ENCODE results near the gene ARID1B.

Gene ARID1B

DNA sequence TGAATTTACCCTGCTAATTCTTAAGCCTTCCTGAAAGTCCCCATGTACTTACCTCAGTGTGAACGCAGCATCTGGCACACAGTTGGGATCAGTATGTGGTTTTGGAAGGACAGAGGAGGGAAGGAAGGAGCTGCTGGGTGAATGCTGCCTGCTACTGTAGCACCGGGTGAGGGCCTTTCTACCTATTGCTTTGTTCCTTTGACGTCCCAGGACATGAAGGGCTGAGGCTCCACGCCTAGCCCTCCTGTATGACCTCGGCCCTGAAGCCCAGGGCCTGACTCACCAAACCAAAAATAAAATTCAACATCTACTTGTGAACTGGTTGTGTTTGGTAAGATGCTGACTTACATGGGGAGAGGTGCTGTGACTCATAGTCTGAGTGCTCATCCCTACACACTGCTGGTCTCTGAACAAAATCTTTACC, 51.1 kb downstream of the ARID1B start:
- DNase-seq: no peak

DNA sequence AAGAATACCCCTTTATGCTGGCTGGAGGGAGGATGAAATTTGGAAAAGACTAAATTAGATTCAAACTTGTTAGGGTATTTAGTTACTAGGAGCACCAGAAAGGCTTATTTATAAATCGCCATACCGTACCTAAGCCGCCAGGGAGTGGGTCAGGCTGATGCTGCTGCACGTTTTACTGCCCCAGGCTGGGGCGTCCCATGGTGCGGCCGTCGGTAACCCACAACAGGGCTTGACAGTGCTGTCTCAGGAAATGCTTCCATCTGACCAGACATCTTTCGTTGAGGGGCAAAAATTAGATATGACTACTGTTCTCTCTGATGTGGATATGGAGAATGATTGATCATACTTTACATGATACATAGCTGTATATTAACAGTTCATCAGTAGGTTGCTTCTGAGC, 52.9 kb downstream of the ARID1B start:
- no peak for DNase-seq

DNA sequence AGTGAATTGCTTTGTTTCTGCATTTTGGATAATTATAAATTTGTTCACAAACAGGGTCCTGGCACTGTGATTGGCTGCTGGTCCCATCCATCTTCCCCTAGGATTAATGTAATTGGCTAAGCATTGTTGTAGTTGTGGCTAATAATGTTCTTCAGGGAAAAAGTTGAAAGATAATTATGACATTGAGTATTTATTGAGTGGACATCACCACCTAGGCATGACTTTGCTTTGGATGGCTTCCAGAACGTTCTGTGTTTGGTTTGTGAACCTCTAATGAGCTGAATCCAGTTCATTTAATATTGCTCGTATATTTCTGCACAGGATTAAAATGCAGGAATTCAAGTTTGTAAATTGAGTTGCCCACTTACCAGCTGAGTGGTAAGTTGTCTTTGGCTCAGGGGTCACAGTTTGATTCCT, 55.1 kb downstream of the ARID1B start:
- DNase-seq: no peak

DNA sequence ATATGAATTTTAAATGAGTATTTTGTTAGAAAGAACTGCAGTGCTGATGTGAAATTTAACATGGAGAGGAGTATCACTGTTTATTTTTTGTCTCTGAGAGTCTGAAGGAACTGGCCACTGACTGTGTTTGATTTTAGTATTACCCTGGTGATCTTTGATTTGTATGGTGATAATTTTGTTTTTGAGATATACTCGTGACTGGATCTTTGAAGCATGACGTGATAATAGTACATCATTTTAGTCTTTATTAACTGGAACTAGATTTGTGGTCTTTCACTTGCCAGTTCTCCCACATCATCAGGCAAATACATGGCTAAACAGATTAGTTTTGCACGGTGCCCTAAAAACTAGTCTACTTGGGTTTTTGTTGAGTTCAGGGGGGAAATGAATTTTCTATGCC, 55.5 kb downstream of the ARID1B start:
- no peak for DNase-seq

DNA sequence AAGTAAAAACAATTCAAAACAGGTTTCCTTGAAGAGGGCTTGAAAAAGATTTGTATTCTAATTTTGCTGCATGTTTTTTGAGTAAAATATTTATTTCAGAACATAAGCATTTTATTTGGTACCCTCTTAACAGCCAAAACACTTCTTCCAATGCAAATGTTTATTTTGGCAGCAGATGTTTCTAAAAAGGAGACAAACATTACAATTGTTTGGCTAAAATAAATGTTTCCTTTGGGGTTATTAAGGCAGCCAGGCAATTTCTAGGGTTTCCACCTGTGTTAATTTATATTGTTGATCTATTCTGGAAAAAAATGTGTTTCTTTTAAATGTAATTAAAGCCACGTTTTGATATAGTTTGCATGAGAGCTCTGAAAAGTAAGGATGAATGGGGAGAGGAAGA, 56.6 kb downstream of the ARID1B start:
- DNase-seq: no peak

DNA sequence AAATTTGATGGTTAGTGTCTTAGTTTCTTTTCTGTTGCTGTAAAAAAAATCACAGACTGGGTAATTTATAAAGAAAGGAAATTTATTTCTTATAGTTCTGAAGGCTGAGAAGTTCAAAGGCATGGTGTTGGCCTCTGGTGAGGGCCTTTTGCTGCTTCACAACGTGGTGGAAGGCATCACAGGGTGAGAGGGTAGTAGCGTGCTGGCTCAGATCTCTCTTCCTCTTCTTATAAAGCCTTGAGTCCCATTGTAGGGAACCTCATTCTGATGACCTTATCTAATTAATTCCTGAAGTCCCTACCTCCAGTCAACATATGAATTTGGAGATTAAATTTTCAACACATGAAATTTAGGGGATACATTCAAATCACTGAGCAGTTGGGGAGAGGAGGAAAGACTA, 62.0 kb downstream of the ARID1B start:
- no peak for DNase-seq

DNA sequence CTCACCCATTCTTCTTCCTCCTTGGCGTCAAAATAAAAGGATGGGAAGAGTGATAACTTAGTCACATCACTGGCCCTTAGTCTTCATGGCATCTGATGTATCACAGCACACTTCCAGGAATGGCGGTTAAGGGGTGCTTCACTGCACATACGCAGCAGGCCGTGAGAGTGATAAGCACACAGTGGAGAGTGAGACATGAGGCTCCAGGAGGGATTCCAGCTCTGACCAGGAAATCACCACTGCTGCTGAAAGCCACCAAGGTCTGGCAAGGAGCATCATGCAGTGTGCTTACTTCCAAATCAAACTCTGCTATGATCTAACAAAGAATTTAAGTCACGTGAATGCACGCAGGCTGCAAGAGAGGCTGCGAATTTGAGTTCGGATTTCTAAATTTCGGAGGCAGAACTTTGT, 62.4 kb downstream of the ARID1B start:
- no peak for DNase-seq

DNA sequence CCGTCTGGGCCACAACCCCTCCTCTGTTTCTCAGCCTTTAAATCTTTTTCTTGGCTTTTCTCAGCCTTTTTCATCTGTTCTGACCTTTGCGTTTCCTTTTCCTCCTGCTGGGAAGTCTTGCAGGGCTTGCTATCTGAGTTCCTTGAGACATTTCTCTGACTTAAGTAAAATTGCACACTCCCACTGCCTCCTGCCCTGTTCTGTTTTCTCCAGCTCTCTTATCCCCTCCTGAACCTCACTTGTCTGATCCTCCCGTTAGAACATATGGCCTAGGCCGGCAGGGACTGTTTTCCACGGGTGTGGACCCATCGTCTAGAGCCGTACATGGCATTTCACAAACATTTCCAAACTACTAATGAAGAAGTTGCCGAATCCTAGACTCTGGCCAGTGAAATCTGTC, 63.0 kb downstream of the ARID1B start:
- no peak for DNase-seq

DNA sequence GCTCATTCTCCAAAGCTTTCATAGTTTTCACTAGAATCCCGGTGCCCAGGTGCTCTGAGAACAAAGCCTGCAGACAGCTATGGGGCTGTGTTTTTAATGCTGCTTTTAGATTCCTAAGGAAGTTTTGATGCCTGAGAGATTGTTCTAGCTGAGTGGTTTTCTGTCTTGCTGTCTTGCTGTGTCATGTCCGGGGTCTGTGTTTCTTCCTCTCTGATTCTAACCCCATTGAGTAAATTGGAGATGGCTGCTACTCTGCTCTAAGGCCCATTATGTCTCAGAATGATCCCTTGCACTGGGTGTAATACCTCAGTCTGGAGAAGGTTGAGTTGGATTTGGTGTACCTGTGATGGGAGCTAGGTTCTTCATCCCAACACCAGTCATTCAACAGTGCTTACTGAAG, 63.4 kb downstream of the ARID1B start:
- DNase-seq: no peak

DNA sequence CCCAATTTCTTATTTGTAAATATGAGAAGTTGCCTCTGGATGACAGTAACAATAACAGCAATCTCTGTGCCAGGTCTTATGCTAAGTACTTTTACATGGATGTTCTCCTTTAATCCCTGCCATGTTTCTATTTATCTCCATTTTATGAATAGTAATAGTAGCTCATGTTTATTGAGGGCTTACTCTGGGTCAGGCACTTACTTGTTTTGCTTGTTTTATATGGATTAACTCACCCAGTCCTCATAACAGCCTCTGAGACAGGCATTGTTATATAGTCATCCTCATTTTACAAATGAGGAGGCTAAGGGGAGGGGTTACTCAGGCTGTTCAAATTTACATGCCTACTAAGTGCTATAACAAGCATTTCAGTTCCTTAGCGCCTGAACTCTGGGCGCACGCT, 64.3 kb downstream of the ARID1B start:
- DNase-seq: no peak

DNA sequence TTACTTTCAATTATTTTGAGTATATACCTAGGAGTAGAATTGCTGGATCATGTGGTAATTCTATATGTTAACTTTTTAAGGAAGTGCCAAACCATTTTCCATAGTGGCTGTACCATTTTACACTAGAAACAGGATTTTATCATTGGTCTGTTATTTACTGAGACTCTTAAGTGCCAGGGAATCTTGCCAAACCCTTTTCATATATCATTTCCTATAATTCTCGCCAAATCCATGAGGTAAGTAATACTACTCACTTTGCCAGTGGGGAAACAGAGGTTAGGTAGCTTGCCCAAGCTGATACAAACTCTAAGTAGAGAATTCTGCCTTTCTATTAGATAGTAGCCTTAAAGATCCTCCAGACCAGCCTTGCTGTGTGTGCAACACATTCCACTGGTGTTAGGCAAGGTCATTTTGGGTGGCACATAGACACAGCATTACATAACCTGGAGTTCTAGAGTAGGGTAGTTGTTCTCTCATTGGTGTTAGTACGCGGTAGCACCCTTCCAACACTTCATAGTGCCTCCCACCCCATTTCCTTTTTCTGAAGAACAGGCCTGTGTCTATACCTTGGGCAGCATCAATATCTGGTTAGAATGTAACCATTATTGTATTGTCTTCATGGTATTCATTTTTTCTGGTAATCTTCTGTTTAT, 65.5 kb downstream of the ARID1B start:
- no peak for DNase-seq

DNA sequence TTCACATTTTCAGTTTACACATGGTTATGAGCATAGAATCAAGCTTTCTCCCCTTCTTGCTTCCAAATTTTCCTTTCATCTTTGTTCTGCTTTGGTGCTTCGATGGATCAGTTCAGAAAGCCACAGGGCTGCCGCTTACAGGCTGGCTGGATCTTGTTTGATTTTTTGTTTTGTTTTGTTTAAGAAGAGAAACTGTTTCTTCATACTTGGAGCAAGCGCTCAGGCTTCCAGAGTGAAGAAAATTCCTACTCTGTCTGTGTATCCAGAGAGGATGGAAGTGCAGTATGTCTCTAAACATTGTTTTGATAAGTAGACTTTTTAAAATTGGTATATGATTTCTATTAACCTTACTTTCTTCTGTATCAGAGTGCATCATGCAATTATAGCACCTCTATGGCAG, 66.9 kb downstream of the ARID1B start:
- no peak for DNase-seq

DNA sequence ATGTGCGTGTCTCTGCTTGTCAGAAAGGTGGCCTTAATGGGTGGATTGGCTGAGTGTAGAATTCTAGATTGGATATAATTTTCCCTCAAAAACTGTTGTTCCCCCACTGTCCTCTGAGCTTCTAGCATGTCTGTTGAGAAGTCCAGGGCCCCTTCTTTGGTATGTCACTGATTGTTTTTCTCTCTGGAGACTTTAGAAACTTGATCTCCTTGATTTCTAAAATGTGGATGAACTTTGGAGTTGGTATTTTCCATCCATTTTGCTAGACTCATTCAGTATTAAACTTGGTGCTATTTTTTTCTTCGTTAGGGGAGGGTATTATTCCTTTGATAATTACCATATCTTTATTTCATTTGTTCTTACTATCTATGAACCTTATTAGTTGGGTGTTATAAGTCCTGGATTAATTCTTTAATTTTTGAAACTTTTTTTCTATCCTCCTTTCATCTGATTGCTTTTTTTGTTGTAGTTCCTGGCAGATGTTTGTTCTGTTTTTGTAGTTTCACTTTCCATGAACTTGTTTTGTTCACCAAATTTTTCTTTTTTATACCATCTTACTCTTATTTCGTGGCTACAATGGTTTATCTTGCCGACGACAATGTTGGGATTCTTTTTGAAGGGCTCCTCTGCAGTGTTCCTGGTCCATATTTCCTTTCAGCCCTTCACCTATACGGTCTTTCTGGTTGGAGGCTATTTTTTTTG, 68.4 kb downstream of the ARID1B start:
- no peak for DNase-seq

DNA sequence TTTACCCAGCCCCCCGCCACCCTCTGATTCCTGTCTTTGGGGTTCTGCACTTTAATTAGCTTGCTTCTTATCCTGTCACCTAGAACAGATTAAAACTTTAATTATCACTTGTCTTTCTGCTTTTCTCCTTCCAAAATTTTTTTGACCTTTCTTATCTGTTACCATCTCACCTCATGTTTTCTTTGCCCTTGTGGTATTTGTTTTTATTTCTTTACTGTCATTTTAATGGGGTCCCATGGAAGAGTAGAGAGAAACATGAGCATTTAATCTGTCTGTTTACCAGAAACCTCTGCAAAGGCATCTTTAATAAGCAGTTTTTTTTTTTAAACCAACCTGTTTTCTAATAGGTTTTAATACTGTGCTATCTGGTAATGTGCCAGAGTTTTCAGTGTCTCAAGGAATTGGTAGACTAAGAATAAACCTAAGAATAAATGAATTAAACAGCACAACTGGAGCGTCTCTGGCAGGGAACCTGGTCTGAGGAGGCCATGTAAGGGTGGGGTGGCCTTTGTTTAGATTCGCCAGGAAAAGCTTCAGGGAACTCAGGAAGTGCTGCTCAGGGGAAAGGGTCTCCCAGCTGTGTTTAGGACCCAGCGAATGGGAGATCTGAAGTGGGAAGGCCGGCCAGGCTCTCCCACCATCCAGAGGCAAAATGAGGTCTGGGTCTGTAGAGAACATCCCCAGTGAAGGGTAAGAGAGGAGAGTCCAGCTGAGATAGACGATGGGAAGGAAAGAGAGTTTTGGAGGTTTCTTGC, 69.8 kb downstream of the ARID1B start:
- DNase-seq: no peak

DNA sequence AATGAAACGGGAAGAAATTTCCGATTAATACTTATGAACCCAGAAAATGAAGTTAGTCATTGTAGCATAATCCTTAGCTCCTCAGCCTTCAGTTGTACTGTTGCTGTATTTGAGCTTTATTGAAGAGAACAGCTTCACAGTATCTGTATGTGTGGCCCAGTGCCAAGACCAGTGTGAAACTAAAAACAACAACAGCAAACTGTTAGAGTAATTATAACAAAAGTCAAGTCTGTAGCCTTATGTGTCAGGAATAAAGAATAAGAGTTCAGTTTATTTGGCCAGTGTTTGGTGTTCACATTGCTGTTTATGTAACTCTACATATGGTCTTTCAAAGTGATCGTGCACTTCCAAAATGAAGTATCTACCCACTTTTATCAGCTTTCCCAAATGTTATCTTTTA, 70.9 kb downstream of the ARID1B start:
- no peak for DNase-seq

DNA sequence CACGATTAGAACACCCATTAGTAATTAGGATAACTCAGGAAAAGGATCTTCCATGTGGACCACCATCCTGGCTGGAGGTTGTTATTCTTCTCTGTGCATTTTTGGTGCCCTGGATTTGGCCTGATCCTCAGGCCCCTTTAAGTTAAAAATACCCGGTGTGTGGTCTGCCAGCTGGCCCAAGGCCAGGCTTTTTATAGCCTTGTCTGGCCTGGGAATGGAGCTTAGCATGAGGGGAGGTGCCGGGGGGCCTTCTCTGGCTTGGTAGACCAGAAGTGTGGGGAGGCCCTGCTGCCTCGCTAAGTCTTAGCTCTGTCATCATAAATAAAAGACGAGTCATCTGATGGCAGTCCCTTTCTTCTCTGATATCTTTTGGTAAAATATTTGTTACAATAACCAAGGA, 71.4 kb downstream of the ARID1B start:
- DNase-seq: peak; percentile 54

DNA sequence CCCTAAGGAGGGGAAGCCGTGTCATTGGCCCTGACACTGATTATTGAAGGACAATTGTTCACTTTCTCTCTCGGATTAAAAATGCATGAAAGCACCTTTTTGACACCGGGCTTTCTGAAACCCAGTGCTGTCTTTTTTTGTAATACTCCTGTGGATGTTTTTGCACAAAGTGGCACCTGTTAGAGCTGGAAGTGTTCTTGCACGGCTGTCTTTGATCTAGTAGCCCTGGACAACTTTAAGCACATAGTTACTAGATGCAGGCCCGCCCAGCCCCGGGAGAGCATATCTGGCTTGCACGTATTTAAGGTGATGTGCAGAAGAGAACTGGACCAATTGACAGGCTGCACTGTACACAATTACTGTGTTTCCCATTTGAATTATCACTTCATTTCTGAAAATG, 72.6 kb downstream of the ARID1B start:
- no peak for DNase-seq

DNA sequence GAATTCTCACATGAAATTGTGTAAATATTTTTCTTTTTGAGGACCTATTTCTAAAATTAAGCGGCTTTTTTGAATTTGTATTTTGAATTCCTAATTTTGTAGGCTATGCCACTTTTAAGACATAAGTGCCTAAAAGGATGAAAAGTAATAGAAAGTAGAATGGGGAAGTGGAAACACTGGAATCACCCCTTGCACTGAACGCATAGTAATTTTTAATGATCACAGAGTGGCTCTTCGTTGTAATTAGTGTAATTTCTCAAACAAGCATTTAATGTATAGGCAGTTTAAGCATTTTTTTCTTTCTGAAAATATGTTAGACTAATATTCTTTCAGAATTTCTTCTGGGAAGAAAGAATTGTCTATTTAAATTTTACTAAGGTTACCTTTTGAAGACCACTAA, 73.2 kb downstream of the ARID1B start:
- DNase-seq: no peak

DNA sequence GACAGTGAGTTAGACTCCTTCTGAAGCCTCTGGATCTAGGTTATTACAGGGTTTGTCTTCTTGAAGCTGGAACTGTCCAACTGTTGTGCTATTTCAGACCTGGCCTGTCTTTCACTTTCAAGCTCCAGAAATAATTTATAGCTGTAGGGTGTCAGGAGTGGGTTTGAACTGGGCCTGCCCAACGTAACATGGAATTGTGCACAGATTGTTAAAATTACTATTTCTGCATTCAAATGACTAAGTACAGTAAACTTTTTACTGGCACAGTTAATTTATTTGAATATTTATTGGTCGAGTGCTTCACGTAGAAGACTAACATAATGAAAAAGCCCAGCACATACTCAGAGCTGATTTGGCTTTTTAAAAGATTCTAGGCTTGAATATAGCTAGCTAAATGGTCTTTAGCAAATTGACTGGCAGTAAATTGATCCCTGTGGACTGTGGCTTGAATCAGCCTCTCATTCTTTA, 74.3 kb downstream of the ARID1B start:
- DNase-seq: no peak

DNA sequence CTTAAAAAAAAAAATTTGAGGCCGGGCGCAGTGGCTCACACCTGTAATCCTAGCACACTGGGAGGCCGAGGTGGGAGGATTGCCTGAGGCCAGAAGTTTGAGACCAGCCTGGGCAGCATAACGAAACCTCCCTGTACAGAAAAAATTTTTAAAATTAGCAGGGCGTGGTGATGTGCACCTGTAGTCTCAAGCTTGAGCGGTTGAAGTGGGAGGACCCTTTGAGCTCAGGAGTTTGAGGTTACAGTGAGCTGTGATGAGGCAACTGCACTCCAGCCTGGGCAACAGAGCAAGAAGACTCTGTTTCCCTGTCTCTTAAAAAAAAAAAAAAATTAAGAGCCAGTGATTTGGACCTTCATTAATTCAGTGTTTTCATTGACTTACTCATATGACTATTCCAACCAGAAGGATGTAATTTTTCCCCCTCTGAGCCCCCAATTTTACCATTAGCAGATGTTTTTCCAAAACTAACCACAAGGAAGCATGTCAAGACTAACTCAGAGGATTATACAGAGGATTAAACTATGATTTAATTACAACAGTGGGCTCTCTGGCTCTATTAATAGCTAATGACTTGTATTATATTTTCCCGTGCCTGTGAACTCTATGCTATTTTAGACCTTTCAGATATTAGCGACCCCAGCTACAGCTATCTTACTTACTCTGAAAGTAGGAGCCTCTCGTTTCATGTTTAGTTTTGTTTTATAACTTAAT, 75.1 kb downstream of the ARID1B start:
- DNase-seq: no peak

DNA sequence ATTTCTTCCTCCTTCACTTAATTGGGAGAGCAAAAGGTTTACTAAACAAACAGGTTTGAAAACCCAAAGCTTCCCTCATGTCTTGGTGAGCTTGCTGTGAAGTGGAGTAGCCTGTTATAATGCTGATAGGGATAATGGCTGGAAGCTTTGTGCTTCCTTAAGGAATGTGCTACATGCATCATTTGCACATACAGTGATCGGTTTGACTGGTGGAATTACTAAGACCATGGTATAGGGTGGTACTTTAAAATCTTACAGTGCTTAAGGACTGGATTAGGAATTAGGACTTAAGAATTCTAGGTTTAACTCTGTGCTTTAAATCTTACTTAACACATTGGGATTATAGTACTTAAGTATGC, 75.7 kb downstream of the ARID1B start:
- DNase-seq: no peak

DNA sequence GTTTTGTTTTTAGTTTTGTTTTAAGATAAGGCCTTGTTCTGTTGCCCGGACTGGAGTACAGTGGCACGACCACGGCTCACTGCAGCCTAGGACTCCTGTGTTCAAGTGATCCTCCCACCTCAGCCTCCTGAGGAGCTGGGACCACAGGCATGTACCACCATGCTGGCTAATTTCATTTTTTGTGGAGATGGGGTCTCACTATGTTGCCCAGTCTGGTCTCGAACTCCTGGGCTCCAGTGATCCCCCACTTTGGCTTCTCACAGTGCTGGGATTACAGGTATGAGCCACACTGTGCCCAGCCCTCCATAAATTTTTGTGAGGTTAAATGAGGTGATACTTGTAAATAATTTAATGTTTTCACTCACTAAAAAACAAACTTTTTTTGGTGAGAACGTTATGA, 76.6 kb downstream of the ARID1B start:
- DNase-seq: no peak

DNA sequence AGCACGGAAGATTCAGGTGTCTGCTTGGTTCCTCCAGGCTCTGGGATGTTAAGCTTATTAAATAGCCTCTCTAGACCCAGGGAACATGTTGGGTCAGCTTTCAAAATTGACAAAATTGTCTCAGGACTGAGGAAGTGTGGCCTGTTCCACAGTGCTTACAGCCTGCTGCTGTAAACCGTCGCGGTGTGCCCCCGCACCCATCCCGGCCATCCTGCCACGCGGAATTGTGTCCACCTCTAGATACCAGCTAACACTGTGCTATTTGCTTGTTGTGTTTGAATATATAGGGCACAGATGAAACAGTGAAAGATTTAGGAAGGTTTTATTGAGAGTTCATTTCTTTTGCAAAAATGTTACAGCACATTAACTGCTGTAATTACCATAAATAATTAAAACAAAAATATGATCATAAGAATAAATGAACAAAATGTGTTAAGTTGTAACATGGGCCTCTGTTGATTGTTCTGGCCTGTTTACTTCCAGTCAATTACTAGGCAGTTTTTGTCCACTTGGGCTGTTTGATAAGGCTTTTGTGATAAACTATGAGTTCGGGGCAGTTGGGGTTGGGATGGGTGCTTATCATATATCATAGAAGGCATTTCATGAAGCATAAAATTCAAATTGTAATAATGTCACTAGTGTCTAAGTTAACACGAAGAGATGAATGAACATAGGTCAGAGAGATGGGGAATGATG, 77.4 kb downstream of the ARID1B start:
- no peak for DNase-seq

Data from DMS 273 treated with DMSO at 0.1 percent for 48 hours (cell line).